ENCODE measurements around the gene CCT8. TPM values are rescaled to one million over a fixed set of nuclear protein-coding genes. Genes with fewer than 3 reads are reported as not detected.
A peak's percentile ranks its signal among the peaks of the same experiment; 100 is the strongest.

Gene CCT8
- total RNA-seq, 1 experiment from 2014 or later, result 128 TPM

GRCh38 chr21:29075706-29076466, 2.4 kb upstream of the CCT8 start:
- Histone ChIP-seq H2AFZ (no peak overlapping the region), H3K4me3 (no peak overlapping the region), H3K27ac (no peak overlapping the region), H3K27me3 (ENCODE audit: insufficient read depth, low read depth) (no peaks in the 10 kb centered on the region), H3K4me2 (no peak overlapping the region), H3K36me3 (ENCODE audit: low read depth) (no peaks in the 10 kb centered on the region), H3K9me2 (ENCODE audit: insufficient read depth) (no peaks in the 10 kb centered on the region), H3K79me2 (ENCODE audit: low read depth) (peaks cover 26% of the 10 kb centered on the region), H3F3A (ENCODE audit: insufficient read depth, low read depth) (peaks cover 8% of the 10 kb centered on the region), H4K20me1 (ENCODE audit: insufficient read depth) (peaks cover 18% of the 10 kb centered on the region), H3K9me3 (ENCODE audit: insufficient read depth, low read depth) (no peaks in the 10 kb centered on the region), H3K4me1 (replicated peaks; ENCODE audit: insufficient read depth) (peaks cover 23% of the 10 kb centered on the region; the same call in 1 of the 2 replicates)
- no TSS peak for BruUV-seq (replicated peaks)
- intact Hi-C loops (cut with micrococcal nuclease; ENCODE audit: unreplicated experiment), result no loop called here
- ChIA-PET POLR2A (ENCODE audit: unreplicated experiment) (no interaction called here), CTCF (no interaction called here)
- DNase-seq, result peak in 1 of 2 experiments; percentile 78
- no peak for TF ChIP-seq CTCF (conservative IDR thresholded peaks at IDR 0.05)
- TF ChIP-seq EZH2 (IDR thresholded peaks at IDR 0.05; ENCODE audit: low read depth), result no peak

GRCh38 chr21:29074783-29075182, 1.3 kb upstream of the CCT8 start:
- H3K9me3 ChIP-seq (ENCODE audit: insufficient read depth, low read depth), result no peaks in the 10 kb centered on the region
- DNase-seq, result no peak
- H3K4me3 ChIP-seq, result no peak overlapping the region
- peaks cover 8% of the 10 kb centered on the region for H3F3A ChIP-seq (ENCODE audit: insufficient read depth, low read depth)
- 0 out of 2 replicates have a peak, but pooled peaks cover 6% of the 10 kb centered on the region for H3K36me3 ChIP-seq (ENCODE audit: low read depth)
- no peak overlapping the region for H3K4me2 ChIP-seq
- CTCF ChIA-PET, result no interaction called here
- intact Hi-C loops (cut with micrococcal nuclease; ENCODE audit: unreplicated experiment), result loop anchor here (5.0 kb wide), 1 partner anchor 47 kb away; no protein-coding TSS in a partner anchor
- TF ChIP-seq CTCF (conservative IDR thresholded peaks at IDR 0.05) (no peak), EZH2 (IDR thresholded peaks at IDR 0.05; ENCODE audit: low read depth) (no peak)
- H3K27me3 ChIP-seq (ENCODE audit: insufficient read depth, low read depth), result no peaks in the 10 kb centered on the region
- no TSS peak for BruUV-seq (replicated peaks)
- peaks cover 24% of the 10 kb centered on the region; the same call in 1 of the 2 replicates for H3K4me1 ChIP-seq (replicated peaks; ENCODE audit: insufficient read depth)
- H3K79me2 ChIP-seq (ENCODE audit: low read depth), result peaks cover 37% of the 10 kb centered on the region
- no peak overlapping the region for H3K27ac ChIP-seq
- no peaks in the 10 kb centered on the region for H3K9me2 ChIP-seq (ENCODE audit: insufficient read depth)
- POLR2A ChIA-PET (ENCODE audit: unreplicated experiment), result interaction anchor here (0.6 kb wide), 2 partner anchors 296 to 688 kb away, joined by 3 read pairs; no protein-coding TSS in a partner anchor
- peak overlapping the region; percentile 39; the same call in 1 of the 2 replicates for H2AFZ ChIP-seq
- H4K20me1 ChIP-seq (ENCODE audit: insufficient read depth), result peaks cover 29% of the 10 kb centered on the region

- H2AFZ ChIP-seq, result peak overlapping the region; percentile 96
- peak overlapping the region; percentile 64 for H3K27ac ChIP-seq
- intact Hi-C loops (cut with micrococcal nuclease; ENCODE audit: unreplicated experiment), result loop anchor here (5.0 kb wide), 1 partner anchor 47 kb away; no protein-coding TSS in a partner anchor
- no peaks in the 10 kb centered on the region for H3K9me3 ChIP-seq (ENCODE audit: insufficient read depth, low read depth)
- BruUV-seq (replicated peaks), result TSS peak; percentile 93
- peaks cover 12% of the 10 kb centered on the region; the same call in 1 of the 2 replicates for H3K36me3 ChIP-seq (ENCODE audit: low read depth)
- POLR2A ChIA-PET (ENCODE audit: unreplicated experiment), result interaction anchor here (0.7 kb wide), 2 partner anchors 75 to 131 kb away, joined by 3 read pairs; no protein-coding TSS in a partner anchor
- no peaks in the 10 kb centered on the region for H3K27me3 ChIP-seq (ENCODE audit: insufficient read depth, low read depth)
- H3K4me2 ChIP-seq, result peak overlapping the region; percentile 89
- peaks cover 24% of the 10 kb centered on the region; the same call in 1 of the 2 replicates for H3K4me1 ChIP-seq (replicated peaks; ENCODE audit: insufficient read depth)
- peaks cover 45% of the 10 kb centered on the region for H3K79me2 ChIP-seq (ENCODE audit: low read depth)
- peaks cover 32% of the 10 kb centered on the region for H4K20me1 ChIP-seq (ENCODE audit: insufficient read depth)
- no peaks in the 10 kb centered on the region for H3K9me2 ChIP-seq (ENCODE audit: insufficient read depth)
- no peak for DNase-seq
- no peak for TF ChIP-seq CTCF (conservative IDR thresholded peaks at IDR 0.05)
- TF ChIP-seq EZH2 (IDR thresholded peaks at IDR 0.05; ENCODE audit: low read depth), result no peak
- CTCF ChIA-PET, result interaction anchor here (0.6 kb wide), 1 partner anchor 327 kb away, joined by 4 read pairs; no protein-coding TSS in a partner anchor
- H3K4me3 ChIP-seq, result peak overlapping the region; percentile 91
- peaks cover 8% of the 10 kb centered on the region for H3F3A ChIP-seq (ENCODE audit: insufficient read depth, low read depth)
Observed at GRCh38 chr21:29074007-29074376, 544 bp upstream of the CCT8 start.

All from PC-9 (cell line).